Mesenchymal stem cell (in vitro differentiated cells and primary cell): Measurements from ENCODE around the gene SON.

ENCODE experiments used
- DNase-seq: peaks from one replicate; pipeline ENCODE4 v3.0.0-alpha.2; 2013
- H2AFZ ChIP-seq: one replicate; pipeline ENCODE4 v1.6.1; 2013; ENCODE audit warnings: low read depth, mild to moderate bottlenecking, control low read depth, inconsistent platforms, low read length, moderate library complexity
- H2AK5ac ChIP-seq: 2 replicates; pipeline ENCODE4 v1.6.1; 2013; ENCODE audit warnings: low read length, moderate library complexity, mild to moderate bottlenecking, inconsistent platforms; ENCODE audit not compliant: severe bottlenecking
- H2BK120ac ChIP-seq: one replicate; pipeline ENCODE4 v1.6.1; 2013; ENCODE audit warnings: low read depth, mild to moderate bottlenecking, inconsistent platforms, low read length, moderate library complexity
- H2BK12ac ChIP-seq, 2 experiments: one replicate each; pipeline ENCODE4 v1.6.1; 2013; ENCODE audit warnings: inconsistent platforms in 2 of 2, low read length in 2 of 2, mild to moderate bottlenecking in 2 of 2, moderate library complexity in 2 of 2, control low read depth in 1 of 2
- H2BK15ac ChIP-seq: one replicate; pipeline ENCODE4 v1.6.1; 2013; ENCODE audit warnings: mild to moderate bottlenecking, low read depth, inconsistent platforms; ENCODE audit not compliant: poor library complexity, severe bottlenecking
- H2BK5ac ChIP-seq: 2 replicates; pipeline ENCODE4 v1.6.1; 2013; ENCODE audit warnings: low read depth, mild to moderate bottlenecking, low read length, control low read depth, inconsistent platforms; ENCODE audit not compliant: poor library complexity, severe bottlenecking
- H3K14ac ChIP-seq, 2 experiments: one replicate each; pipeline ENCODE4 v1.6.1; 2013; ENCODE audit warnings: inconsistent platforms in 2 of 2, low read length in 2 of 2, control low read depth in 1 of 2, mild to moderate bottlenecking in 1 of 2, moderate library complexity in 1 of 2
- H3K18ac ChIP-seq, 2 experiments: one replicate each; pipeline ENCODE4 v1.6.1; 2013; ENCODE audit warnings: inconsistent platforms in 2 of 2, low read length in 2 of 2, control low read depth in 1 of 2, low read depth in 1 of 2, mild to moderate bottlenecking in 1 of 2
- H3K23ac ChIP-seq, 2 experiments: one replicate each; pipeline ENCODE4 v1.6.1; 2013; ENCODE audit warnings: inconsistent platforms in 2 of 2, low read length in 2 of 2, mild to moderate bottlenecking in 2 of 2, moderate library complexity in 2 of 2, control low read depth in 1 of 2
- H3K27ac ChIP-seq: 2 replicates; pipeline ENCODE4 v1.5.1; 2013; ENCODE audit warnings: mild to moderate bottlenecking, moderate library complexity, low read length, control low read depth, inconsistent platforms; ENCODE audit not compliant: poor library complexity, severe bottlenecking
- H3K27me3 ChIP-seq, 2 experiments: 2 replicates each; pipeline versions ENCODE4 v1.6.1 to v1.7.0; 2013; ENCODE audit warnings: low read length in 2 of 2, mild to moderate bottlenecking in 2 of 2, moderate library complexity in 2 of 2, control low read depth in 1 of 2, inconsistent platforms in 1 of 2; ENCODE audit not compliant: control insufficient read depth in 1 of 2, insufficient read depth in 1 of 2
- H3K36me3 ChIP-seq, 2 experiments: 2 replicates each; pipeline versions ENCODE4 v1.6.1 to v1.7.0; 2013; ENCODE audit warnings: low read length in 2 of 2, control low read depth in 1 of 2, inconsistent platforms in 1 of 2, low read depth in 1 of 2, mild to moderate bottlenecking in 1 of 2; ENCODE audit not compliant: insufficient read depth in 2 of 2, control insufficient read depth in 1 of 2
- H3K4ac ChIP-seq, 2 experiments: one replicate each; pipeline ENCODE4 v1.6.1; 2013; ENCODE audit warnings: inconsistent platforms in 2 of 2, low read length in 2 of 2, mild to moderate bottlenecking in 2 of 2, moderate library complexity in 2 of 2, control low read depth in 1 of 2, low read depth in 1 of 2
- H3K4me1 ChIP-seq: 2 replicates; pipeline ENCODE4 v1.6.1; 2013; ENCODE audit warnings: low read depth, low read length, control low read depth; ENCODE audit not compliant: control insufficient read depth, insufficient read depth
- H3K4me2 ChIP-seq: 2 replicates; pipeline ENCODE4 v1.6.1; 2013; ENCODE audit warnings: low read length, mild to moderate bottlenecking, inconsistent platforms; ENCODE audit not compliant: poor library complexity, severe bottlenecking
- H3K4me3 ChIP-seq, 2 experiments: 2 replicates each; pipeline versions ENCODE4 v1.5.1 to v1.7.0; 2013; ENCODE audit warnings: low read length in 2 of 2, mild to moderate bottlenecking in 2 of 2, control low read depth in 1 of 2, low read depth in 1 of 2; ENCODE audit not compliant: insufficient read depth in 1 of 2
- H3K79me1 ChIP-seq: replicated peaks from 2 replicates; pipeline ENCODE4 v1.6.1; 2013; ENCODE audit warnings: mild to moderate bottlenecking, control low read depth, low read length, inconsistent platforms; ENCODE audit not compliant: poor library complexity, severe bottlenecking
- H3K9ac ChIP-seq: 2 replicates; pipeline ENCODE4 v1.7.0; 2013; ENCODE audit warnings: mild to moderate bottlenecking, low read length, moderate library complexity
- H3K9me3 ChIP-seq: 2 replicates; pipeline ENCODE4 v1.7.0; 2013; ENCODE audit warnings: mild to moderate bottlenecking, low read length; ENCODE audit not compliant: control insufficient read depth
- H4K8ac ChIP-seq: one replicate; pipeline ENCODE4 v1.6.1; 2013; ENCODE audit warnings: inconsistent platforms, mild to moderate bottlenecking, low read length, moderate library complexity
- H4K91ac ChIP-seq: one replicate; pipeline ENCODE4 v1.6.1; 2013; ENCODE audit warnings: mild to moderate bottlenecking, low read length, inconsistent platforms
- WGBS: methylation state at CpG from one replicate; pipeline ENCODE4 v1.1.7; 2013; ENCODE audit warnings: mixed read lengths; 5-methylcytosine and 5-hydroxymethylcytosine counted together

The SON gene

DNA sequence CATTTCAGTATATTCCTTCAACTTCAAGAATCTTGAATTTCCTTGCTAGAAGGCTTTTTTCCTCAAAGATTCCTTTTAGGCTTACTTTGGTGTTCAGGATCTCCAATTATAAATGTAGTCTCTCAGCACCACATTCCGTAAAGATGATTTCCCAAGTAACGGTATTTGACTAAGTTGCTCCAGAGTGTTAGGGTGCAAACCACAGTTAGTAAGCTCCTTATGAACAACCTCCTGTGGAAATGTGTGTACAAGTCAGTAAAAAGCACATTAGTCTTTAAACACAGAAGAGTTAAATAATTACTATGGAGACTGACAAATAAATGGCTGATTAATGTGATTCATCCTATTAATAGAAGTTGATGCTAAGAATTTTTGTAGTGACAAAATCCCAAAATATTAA is 35.4 kb downstream of the SON start:
- Histone ChIP-seq H3K4ac (no peak overlapping the region), H2AFZ (no peak overlapping the region), H4K8ac (no peak overlapping the region), H2BK12ac (no peak overlapping the region), H3K14ac (no peak overlapping the region), H3K79me1 (peaks cover 2% of the 10 kb centered on the region), H3K18ac (no peak overlapping the region), H3K9me3 (no peaks in the 10 kb centered on the region), H3K4me1 (no peaks in the 10 kb centered on the region), H3K36me3 (peaks cover 12 to 80% of the 10 kb centered on the region in 2 experiments), H3K4me2 (no peak overlapping the region), H2AK5ac (no peak overlapping the region), H3K27ac (no peak overlapping the region), H2BK5ac (no peak overlapping the region), H3K27me3 (no peaks in the 10 kb centered on the region), H4K91ac (no peak overlapping the region), H2BK15ac (no peak overlapping the region), H3K4me3 (no peak overlapping the region), H3K23ac (no peak overlapping the region), H3K9ac (peak overlapping the region; percentile 37), H2BK120ac (no peak overlapping the region)
- no CpG with 5 or more reads among the region's 2 CpGs for WGBS
- peak; percentile 38 for DNase-seq

DNA sequence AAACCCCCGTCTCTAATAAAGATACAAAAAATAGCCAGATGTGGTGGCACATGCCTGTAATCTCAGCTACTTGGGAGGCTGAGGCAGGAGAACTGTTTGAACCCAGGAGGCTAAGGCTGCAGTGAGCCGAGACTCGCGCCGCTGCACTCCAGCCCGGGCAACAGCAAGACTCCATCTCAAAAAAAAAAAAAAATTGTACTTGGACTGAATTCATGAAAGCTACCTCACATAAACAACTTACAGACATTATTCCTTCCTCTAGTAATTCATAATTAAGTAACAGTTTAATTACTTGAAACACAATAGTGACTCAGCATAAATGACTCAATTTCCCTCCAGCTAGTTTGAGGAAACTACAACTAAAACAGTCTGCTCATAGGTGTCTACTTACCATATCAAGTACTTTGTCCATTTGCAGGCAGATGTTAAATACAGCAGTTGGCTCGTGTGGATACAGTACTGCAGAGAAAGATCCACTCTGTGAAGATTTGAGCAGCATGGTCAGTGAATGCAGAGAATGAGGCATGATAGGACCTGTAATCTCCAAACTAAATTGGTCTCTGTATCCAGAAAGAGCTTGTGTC is 36.2 kb downstream of the SON start:
- Histone ChIP-seq H3K9me3 (no peaks in the 10 kb centered on the region), H3K27me3 (no peaks in the 10 kb centered on the region), H2BK15ac (no peak overlapping the region), H2AK5ac (no peak overlapping the region), H3K4ac (no peak overlapping the region), H3K27ac (peak overlapping the region; percentile 49), H2BK12ac (no peak overlapping the region), H3K4me3 (no peak overlapping the region), H4K8ac (no peak overlapping the region), H2AFZ (no peak overlapping the region), H3K23ac (no peak overlapping the region), H3K9ac (peak overlapping the region; percentile 29), H2BK5ac (no peak overlapping the region), H3K18ac (no peak overlapping the region), H3K4me1 (no peaks in the 10 kb centered on the region), H3K14ac (no peak overlapping the region), H3K36me3 (peaks cover 12 to 74% of the 10 kb centered on the region in 2 experiments), H2BK120ac (no peak overlapping the region), H3K4me2 (no peak overlapping the region), H3K79me1 (peaks cover 2% of the 10 kb centered on the region), H4K91ac (no peak overlapping the region)
- peak; percentile 37 for DNase-seq
- 87% methylated on average over 6 of the region's 7 CpGs for WGBS

DNA sequence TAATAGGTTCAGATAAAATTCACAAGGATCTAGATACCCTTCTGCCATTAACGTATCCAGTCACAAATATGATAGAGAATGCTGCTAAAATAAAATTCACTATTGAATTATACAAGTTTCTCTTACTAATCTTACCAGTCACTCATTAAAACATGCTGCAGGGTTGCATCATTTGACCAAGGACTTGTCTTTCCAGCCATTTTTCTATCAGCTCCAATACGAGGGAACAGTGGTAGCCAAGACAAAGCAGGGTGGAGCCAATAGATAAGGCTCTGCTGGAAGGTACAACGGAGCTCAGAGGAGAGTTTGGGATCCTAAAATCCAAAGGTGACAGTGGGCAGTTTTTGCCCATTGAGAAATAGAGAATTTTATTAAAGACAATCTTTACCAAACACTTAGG is 41.6 kb downstream of the SON start:
- Histone ChIP-seq H2AK5ac (no peak overlapping the region), H3K4me3 (no peak overlapping the region), H4K91ac (no peak overlapping the region), H3K18ac (no peak overlapping the region), H2BK120ac (no peak overlapping the region), H3K4ac (no peak overlapping the region), H3K14ac (no peak overlapping the region), H4K8ac (no peak overlapping the region), H2BK12ac (no peak overlapping the region), H3K4me2 (no peak overlapping the region), H3K23ac (no peak overlapping the region), H2AFZ (no peak overlapping the region), H3K4me1 (peaks cover 3% of the 10 kb centered on the region), H3K79me1 (peaks cover 17% of the 10 kb centered on the region), H2BK15ac (no peak overlapping the region), H3K27me3 (no peaks in the 10 kb centered on the region), H3K36me3 (peaks cover 3 to 39% of the 10 kb centered on the region in 2 experiments), H3K27ac (no peak overlapping the region), H3K9ac (no peak overlapping the region), H3K9me3 (no peaks in the 10 kb centered on the region), H2BK5ac (no peak overlapping the region)
- 88% methylated on average over 2 of the region's 3 CpGs for WGBS
- no peak for DNase-seq

- Histone ChIP-seq H4K8ac (no peak overlapping the region), H2BK15ac (no peak overlapping the region), H2BK120ac (no peak overlapping the region), H2AK5ac (no peak overlapping the region), H3K14ac (no peak overlapping the region), H3K18ac (no peak overlapping the region), H2BK5ac (no peak overlapping the region), H3K23ac (no peak overlapping the region), H2AFZ (no peak overlapping the region), H3K4me3 (peak overlapping the region in 1 of 2 experiments; percentile 92), H3K79me1 (peaks cover 17% of the 10 kb centered on the region), H3K9ac (peak overlapping the region; percentile 92), H3K9me3 (no peaks in the 10 kb centered on the region), H3K36me3 (peaks cover 3 to 35% of the 10 kb centered on the region in 2 experiments), H3K4me1 (peaks cover 3% of the 10 kb centered on the region), H3K27ac (no peak overlapping the region), H2BK12ac (no peak overlapping the region), H3K4me2 (peak overlapping the region; percentile 10), H3K4ac (no peak overlapping the region), H3K27me3 (no peaks in the 10 kb centered on the region), H4K91ac (no peak overlapping the region)
- WGBS = 89% methylated on average over 3 of the region's 6 CpGs
- no peak for DNase-seq
These were observed 44.1 kb downstream of the SON start for GRCh38 chr21:33586927-33587326.
